ENCODE measurements around the gene CABLES1.

The CABLES1 gene

GRCh38 chr18:23176701-23177432, 41.6 kb downstream of the CABLES1 start:
- Histone ChIP-seq H3K27ac (ENCODE audit: low read depth, low read length) (no peak overlapping the region), H3K9me3 (ENCODE audit: low read length) (no peaks in the 10 kb centered on the region), H3K9ac (ENCODE audit: low read length) (no peak overlapping the region), H3K36me3 (ENCODE audit: insufficient read depth, low read length) (no peaks in the 10 kb centered on the region), H3K4me1 (ENCODE audit: insufficient read depth, low read length) (no peaks in the 10 kb centered on the region), H3K27me3 (ENCODE audit: control insufficient read depth in 1 of 2, insufficient read depth in 2 of 2, low read length in 2 of 2) (no peaks in the 10 kb centered on the region), H3K4me3 (ENCODE audit: low read depth in 1 of 2, low read length in 2 of 2) (no peak overlapping the region)

GRCh38 chr18:23177433-23178072, 42.3 kb downstream of the CABLES1 start:
- H3K9ac ChIP-seq (ENCODE audit: low read length): no peak overlapping the region
- no peak overlapping the region for H3K27ac ChIP-seq (ENCODE audit: low read depth, low read length)
- no peaks in the 10 kb centered on the region for H3K9me3 ChIP-seq (ENCODE audit: low read length)

GRCh38 chr18:23178201-23178600, 42.9 kb downstream of the CABLES1 start:
- Histone ChIP-seq H3K4me1 (ENCODE audit: insufficient read depth, low read length) (peaks cover 2% of the 10 kb centered on the region), H3K36me3 (ENCODE audit: insufficient read depth, low read length) (no peaks in the 10 kb centered on the region), H3K4me3 (ENCODE audit: low read depth in 1 of 2, low read length in 2 of 2) (no peak overlapping the region), H3K27ac (ENCODE audit: low read depth, low read length) (no peak overlapping the region), H3K9me3 (ENCODE audit: low read length) (no peaks in the 10 kb centered on the region), H3K9ac (ENCODE audit: low read length) (no peak overlapping the region), H3K27me3 (ENCODE audit: control insufficient read depth in 1 of 2, insufficient read depth in 2 of 2, low read length in 2 of 2) (no peaks in the 10 kb centered on the region)

More at GRCh38 chr18:23177433-23178072, 42.3 kb downstream of the CABLES1 start:
- Histone ChIP-seq H3K27me3 (ENCODE audit: control insufficient read depth in 1 of 2, insufficient read depth in 2 of 2, low read length in 2 of 2) (no peaks in the 10 kb centered on the region), H3K4me3 (ENCODE audit: low read depth in 1 of 2, low read length in 2 of 2) (no peak overlapping the region), H3K36me3 (ENCODE audit: insufficient read depth, low read length) (no peaks in the 10 kb centered on the region), H3K4me1 (ENCODE audit: insufficient read depth, low read length) (no peaks in the 10 kb centered on the region)

DNA sequence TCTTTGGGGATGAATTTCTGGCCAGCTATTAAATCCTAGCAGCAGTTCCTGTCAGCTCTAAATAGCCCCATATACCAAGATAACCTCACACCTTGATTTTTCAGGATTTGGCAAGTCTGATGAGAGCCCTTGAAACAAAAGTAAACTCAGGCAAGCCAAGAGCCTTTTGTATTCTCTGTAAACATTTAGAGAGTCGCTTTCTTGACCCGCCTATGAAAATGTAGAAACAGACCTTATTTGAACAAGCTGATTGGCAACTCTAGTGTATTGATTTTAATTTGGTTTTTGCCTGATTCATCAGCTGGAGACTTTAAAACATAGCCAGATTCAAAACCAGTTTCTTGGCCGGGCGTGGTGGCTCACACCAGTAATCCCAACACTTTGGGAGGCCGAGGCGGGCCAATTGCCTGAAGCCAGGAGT, 43.4 kb downstream of the CABLES1 start:
- H3K9me3 ChIP-seq (ENCODE audit: low read length): no peaks in the 10 kb centered on the region
- H3K36me3 ChIP-seq (ENCODE audit: insufficient read depth, low read length): no peaks in the 10 kb centered on the region
- peaks cover 6% of the 10 kb centered on the region for H3K4me1 ChIP-seq (ENCODE audit: insufficient read depth, low read length)
- no peak overlapping the region for H3K4me3 ChIP-seq (ENCODE audit: low read depth in 1 of 2, low read length in 2 of 2)
- H3K9ac ChIP-seq (ENCODE audit: low read length): no peak overlapping the region
- H3K27me3 ChIP-seq (ENCODE audit: control insufficient read depth in 1 of 2, insufficient read depth in 2 of 2, low read length in 2 of 2): no peaks in the 10 kb centered on the region
- no peak overlapping the region for H3K27ac ChIP-seq (ENCODE audit: low read depth, low read length)

GRCh38 chr18:23179416-23179815, 44.1 kb downstream of the CABLES1 start:
- Histone ChIP-seq H3K9me3 (ENCODE audit: low read length) (no peaks in the 10 kb centered on the region), H3K27ac (ENCODE audit: low read depth, low read length) (no peak overlapping the region)

GRCh38 chr18:23181547-23181946, 46.3 kb downstream of the CABLES1 start:
- Histone ChIP-seq H3K9ac (ENCODE audit: low read length) (no peak overlapping the region), H3K9me3 (ENCODE audit: low read length) (no peaks in the 10 kb centered on the region), H3K27ac (ENCODE audit: low read depth, low read length) (no peak overlapping the region), H3K36me3 (ENCODE audit: insufficient read depth, low read length) (no peaks in the 10 kb centered on the region), H3K4me1 (ENCODE audit: insufficient read depth, low read length) (peaks cover 10% of the 10 kb centered on the region), H3K27me3 (ENCODE audit: control insufficient read depth in 1 of 2, insufficient read depth in 2 of 2, low read length in 2 of 2) (no peaks in the 10 kb centered on the region), H3K4me3 (ENCODE audit: low read depth in 1 of 2, low read length in 2 of 2) (no peak overlapping the region)

More at GRCh38 chr18:23179416-23179815, 44.1 kb downstream of the CABLES1 start:
- Histone ChIP-seq H3K36me3 (ENCODE audit: insufficient read depth, low read length) (no peaks in the 10 kb centered on the region), H3K27me3 (ENCODE audit: control insufficient read depth in 1 of 2, insufficient read depth in 2 of 2, low read length in 2 of 2) (no peaks in the 10 kb centered on the region), H3K4me1 (ENCODE audit: insufficient read depth, low read length) (peaks cover 10% of the 10 kb centered on the region), H3K9ac (ENCODE audit: low read length) (no peak overlapping the region), H3K4me3 (ENCODE audit: low read depth in 1 of 2, low read length in 2 of 2) (no peak overlapping the region)

GRCh38 chr18:23182606-23183005, 47.3 kb downstream of the CABLES1 start:
- peaks cover 10% of the 10 kb centered on the region for H3K4me1 ChIP-seq (ENCODE audit: insufficient read depth, low read length)
- H3K9me3 ChIP-seq (ENCODE audit: low read length): no peaks in the 10 kb centered on the region
- H3K27me3 ChIP-seq (ENCODE audit: control insufficient read depth in 1 of 2, insufficient read depth in 2 of 2, low read length in 2 of 2): no peaks in the 10 kb centered on the region
- H3K27ac ChIP-seq (ENCODE audit: low read depth, low read length): no peak overlapping the region
- H3K9ac ChIP-seq (ENCODE audit: low read length): no peak overlapping the region
- H3K36me3 ChIP-seq (ENCODE audit: insufficient read depth, low read length): no peaks in the 10 kb centered on the region
- no peak overlapping the region for H3K4me3 ChIP-seq (ENCODE audit: low read depth in 1 of 2, low read length in 2 of 2)

- no peaks in the 10 kb centered on the region for H3K36me3 ChIP-seq (ENCODE audit: insufficient read depth, low read length)
- H3K27ac ChIP-seq (ENCODE audit: low read depth, low read length): no peak overlapping the region
- no peak overlapping the region for H3K9ac ChIP-seq (ENCODE audit: low read length)
- no peaks in the 10 kb centered on the region for H3K27me3 ChIP-seq (ENCODE audit: control insufficient read depth in 1 of 2, insufficient read depth in 2 of 2, low read length in 2 of 2)
- H3K9me3 ChIP-seq (ENCODE audit: low read length): no peaks in the 10 kb centered on the region
- no peak overlapping the region for H3K4me3 ChIP-seq (ENCODE audit: low read depth in 1 of 2, low read length in 2 of 2)
- peaks cover 10% of the 10 kb centered on the region for H3K4me1 ChIP-seq (ENCODE audit: insufficient read depth, low read length)
These were observed 48.3 kb downstream of the CABLES1 start for GRCh38 chr18:23183411-23184150.

DNA sequence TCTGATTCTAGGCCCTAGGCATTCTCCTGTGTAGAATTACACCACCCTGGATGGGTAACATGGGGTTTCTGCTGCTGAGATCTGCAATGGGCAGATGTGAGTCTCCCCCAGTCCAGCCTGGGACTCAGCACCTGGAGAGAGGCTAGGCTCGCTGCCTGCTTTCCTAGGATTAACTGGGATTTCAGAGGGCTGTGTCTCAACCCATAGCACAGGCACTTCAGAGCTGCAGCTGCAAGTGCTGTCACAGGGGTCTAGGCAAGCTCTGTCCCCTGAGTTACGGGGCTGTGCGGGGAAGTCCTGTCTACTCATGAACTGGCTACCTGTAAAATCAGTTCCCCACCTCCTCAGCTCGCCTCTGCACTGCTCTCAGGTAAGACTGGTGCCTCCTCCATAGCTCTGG, 51.5 kb downstream of the CABLES1 start:
- Histone ChIP-seq H3K27me3 (ENCODE audit: control insufficient read depth in 1 of 2, insufficient read depth in 2 of 2, low read length in 2 of 2) (no peaks in the 10 kb centered on the region), H3K27ac (ENCODE audit: low read depth, low read length) (no peak overlapping the region), H3K36me3 (ENCODE audit: insufficient read depth, low read length) (no peaks in the 10 kb centered on the region), H3K9me3 (ENCODE audit: low read length) (no peaks in the 10 kb centered on the region), H3K4me1 (ENCODE audit: insufficient read depth, low read length) (peaks cover 10% of the 10 kb centered on the region), H3K4me3 (ENCODE audit: low read depth in 1 of 2, low read length in 2 of 2) (no peak overlapping the region), H3K9ac (ENCODE audit: low read length) (no peak overlapping the region)

DNA sequence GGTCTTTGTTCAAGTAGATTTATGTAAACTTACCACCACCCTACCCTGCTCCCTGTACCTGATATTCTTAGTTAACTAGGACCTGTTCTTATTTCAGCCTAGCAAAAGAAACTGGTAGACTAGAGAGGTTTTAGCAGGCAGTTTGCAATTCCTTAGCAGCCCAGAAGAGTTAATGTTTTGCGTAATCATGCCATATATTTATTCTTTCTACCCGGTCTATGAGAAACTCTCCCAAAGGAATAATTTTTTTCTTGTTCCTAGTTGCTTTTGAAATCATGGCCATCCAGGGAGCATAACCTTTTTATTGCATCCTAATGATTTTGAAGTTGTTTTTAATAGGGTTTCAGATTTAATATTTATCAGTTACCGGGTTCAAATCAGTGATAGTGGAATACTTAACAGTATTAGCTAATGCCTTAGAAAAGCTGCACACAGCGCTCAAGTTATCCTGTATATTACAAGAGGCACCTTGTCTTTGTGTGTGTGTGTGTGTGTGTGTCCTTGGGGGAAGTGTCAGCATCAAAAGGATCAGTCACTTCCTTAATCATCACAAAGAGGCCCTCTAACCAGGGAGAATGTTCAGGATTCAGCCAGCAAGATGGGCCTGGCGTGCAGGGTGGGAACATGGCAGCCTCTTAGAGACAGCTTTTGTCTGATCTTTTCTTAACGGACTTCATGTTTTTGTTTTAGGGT, 52.9 kb downstream of the CABLES1 start:
- no peaks in the 10 kb centered on the region for H3K9me3 ChIP-seq (ENCODE audit: low read length)
- no peak overlapping the region for H3K27ac ChIP-seq (ENCODE audit: low read depth, low read length)
- H3K9ac ChIP-seq (ENCODE audit: low read length): no peak overlapping the region
- no peak overlapping the region for H3K4me3 ChIP-seq (ENCODE audit: low read depth in 1 of 2, low read length in 2 of 2)
- H3K27me3 ChIP-seq (ENCODE audit: control insufficient read depth in 1 of 2, insufficient read depth in 2 of 2, low read length in 2 of 2): no peaks in the 10 kb centered on the region
- H3K36me3 ChIP-seq (ENCODE audit: insufficient read depth, low read length): no peaks in the 10 kb centered on the region
- H3K4me1 ChIP-seq (ENCODE audit: insufficient read depth, low read length): peaks cover 17% of the 10 kb centered on the region

DNA sequence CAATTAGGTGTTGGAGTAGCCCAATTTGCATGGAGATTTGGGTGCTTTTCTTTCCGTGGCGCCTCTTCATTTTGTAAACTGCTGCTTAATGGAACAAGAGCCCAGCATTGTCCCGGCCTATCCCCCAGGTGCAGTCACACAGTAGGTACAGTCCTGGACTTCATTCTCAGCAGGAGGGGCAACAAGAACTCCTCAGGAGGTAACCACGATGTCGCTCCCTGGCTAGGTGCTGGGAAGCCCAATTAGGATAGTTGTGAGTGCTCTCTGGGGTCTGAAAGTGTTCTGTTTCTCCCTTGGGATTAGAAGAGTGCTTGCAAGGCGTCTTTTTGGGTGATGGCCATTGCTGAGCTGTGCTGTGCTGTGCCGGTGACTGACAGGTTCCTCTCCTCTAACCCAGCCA, 53.8 kb downstream of the CABLES1 start:
- H3K27ac ChIP-seq (ENCODE audit: low read depth, low read length): no peak overlapping the region
- H3K9ac ChIP-seq (ENCODE audit: low read length): no peak overlapping the region
- H3K4me1 ChIP-seq (ENCODE audit: insufficient read depth, low read length): peaks cover 9% of the 10 kb centered on the region
- H3K9me3 ChIP-seq (ENCODE audit: low read length): no peaks in the 10 kb centered on the region
- no peaks in the 10 kb centered on the region for H3K27me3 ChIP-seq (ENCODE audit: control insufficient read depth in 1 of 2, insufficient read depth in 2 of 2, low read length in 2 of 2)
- H3K36me3 ChIP-seq (ENCODE audit: insufficient read depth, low read length): no peaks in the 10 kb centered on the region
- H3K4me3 ChIP-seq (ENCODE audit: low read depth in 1 of 2, low read length in 2 of 2): no peak overlapping the region
